H1 (cell line): Measurements from ENCODE around the gene RESP18. TPM values are rescaled to one million over a fixed set of nuclear protein-coding genes. Genes with fewer than 3 reads are reported as not detected.

Experiments used
- CTBP2 ChIP-seq: IDR thresholded peaks from 2 replicates; pipeline ENCODE4 v1.7.0; 2011; ENCODE audit warnings: borderline replicate concordance, mild to moderate bottlenecking, moderate library complexity, mixed read lengths, low read length; ENCODE audit not compliant: insufficient read depth, insufficient read length
- GTF2F1 ChIP-seq: IDR thresholded peaks from 2 replicates; pipeline ENCODE4 v1.6.1; 2012; ENCODE audit warnings: low read depth, low read length, improper control_type of control experiment, borderline replicate concordance
- POLR2AphosphoS5 ChIP-seq: IDR thresholded peaks from 2 replicates; pipeline ENCODE4 v1.6.1; 2011; ENCODE audit warnings: low read depth, low read length
- SRF ChIP-seq: IDR thresholded peaks from 2 replicates; pipeline ENCODE4 v1.6.1; 2011; ENCODE audit warnings: mild to moderate bottlenecking, low read depth, low read length, moderate library complexity
- polyA plus RNA-seq, 7 experiments: library from polyadenylated mRNA; depleted of rRNA in 3 of 7; stranded (reverse) in 5 of 7; unstranded in 2 of 7; fragments of >200 nt in 5 of 7; fragments of 200-250 nt in 2 of 7; gene quantifications; 1 replicate in 5 of 7; 2 replicates in 1 of 7; 4 replicates in 1 of 7; pipeline versions ENCODE4 v1.2.1 to v1.2.3, GENCODE V29; 2011 to 2013; ENCODE audit warnings: missing spikeins in 2 of 7, mixed read lengths in 2 of 7
- total RNA-seq: library from RNA; stranded (reverse); fragmentation: NEBNext Ultra II Directional; extraction: Animal tissue kit (Norgen Biotek cat#: 25700); gene quantifications from 2 replicates; pipeline ENCODE4 v1.2.1, GENCODE V29; 2021
- TF ChIP-seq, protein P1 (sequence below): IDR thresholded peaks from 2 replicates; pipeline ENCODE4 v1.6.1; 2011; ENCODE audit warnings: low read length, improper control_type of control experiment
- TF ChIP-seq, protein P2 (sequence below): IDR thresholded peaks from 2 replicates; pipeline ENCODE4 v1.6.1; 2012; ENCODE audit warnings: inconsistent platforms
- TF ChIP-seq, protein P3 (sequence below): fragments of 300-600 bp; sonication (generic); IDR thresholded peaks from 2 replicates; pipeline ENCODE4 v1.7.1; 2012; ENCODE audit warnings: low read length, moderate library complexity, mild to moderate bottlenecking, inconsistent platforms; ENCODE audit not compliant: insufficient replicate concordance

The RESP18 gene
- total and polyA plus RNA-seq, 2 of the 8 experiments (the other 6 are each of a cell fraction or from before 2014, with no cell fraction given), result not detected

DNA sequence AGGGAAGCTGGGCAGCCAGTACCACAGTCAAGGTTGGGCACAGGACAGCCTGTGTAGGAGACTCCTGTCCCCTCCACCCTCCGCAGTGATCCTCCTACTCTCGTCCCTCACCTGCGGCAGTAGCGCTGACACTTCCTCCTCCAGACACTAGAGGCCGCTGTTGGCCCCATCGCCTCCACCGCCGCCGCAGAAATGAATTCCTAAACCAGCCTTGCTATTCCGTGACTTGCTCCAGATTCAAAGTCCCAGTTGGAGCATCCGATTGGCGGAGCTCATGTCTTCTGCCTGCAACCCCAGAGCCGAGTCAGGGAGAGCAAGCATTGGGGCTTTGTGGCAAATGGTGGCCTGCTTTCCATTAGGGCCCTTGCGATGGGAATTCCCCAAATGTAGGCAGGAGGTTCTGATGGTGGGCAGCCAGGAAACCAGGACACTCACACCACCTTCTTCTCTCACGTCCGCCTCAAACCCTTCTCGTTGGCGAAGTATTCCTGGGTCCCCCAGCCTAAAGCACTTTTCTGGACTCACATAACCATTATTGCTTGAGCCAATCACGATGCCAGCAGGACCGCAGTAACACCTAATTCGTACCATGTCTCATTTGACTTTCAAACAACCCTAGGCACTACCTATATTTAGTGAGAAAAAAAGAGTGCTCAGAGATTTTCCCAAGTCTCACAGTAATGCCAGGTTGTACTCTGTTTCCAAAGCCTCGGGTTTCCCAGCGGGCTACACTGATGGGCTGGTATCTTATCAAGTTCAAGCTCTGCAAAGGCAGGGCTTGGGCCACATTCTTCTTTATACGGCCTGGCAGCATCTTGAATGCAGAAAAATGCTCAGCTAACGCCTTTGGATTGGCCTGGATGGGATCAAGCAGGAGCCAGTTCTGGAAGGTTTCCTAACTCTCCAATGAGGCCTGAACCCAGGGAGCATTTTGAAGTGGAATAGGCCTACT lies 54.6 kb downstream of the RESP18 start (continued):
- TF ChIP-seq, protein P1, sequence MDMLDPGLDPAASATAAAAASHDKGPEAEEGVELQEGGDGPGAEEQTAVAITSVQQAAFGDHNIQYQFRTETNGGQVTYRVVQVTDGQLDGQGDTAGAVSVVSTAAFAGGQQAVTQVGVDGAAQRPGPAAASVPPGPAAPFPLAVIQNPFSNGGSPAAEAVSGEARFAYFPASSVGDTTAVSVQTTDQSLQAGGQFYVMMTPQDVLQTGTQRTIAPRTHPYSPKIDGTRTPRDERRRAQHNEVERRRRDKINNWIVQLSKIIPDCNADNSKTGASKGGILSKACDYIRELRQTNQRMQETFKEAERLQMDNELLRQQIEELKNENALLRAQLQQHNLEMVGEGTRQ, result no peak
- no peak for TF ChIP-seq POLR2AphosphoS5
- TF ChIP-seq CTBP2, result no peak
- TF ChIP-seq GTF2F1, result no peak
- TF ChIP-seq, protein P2, sequence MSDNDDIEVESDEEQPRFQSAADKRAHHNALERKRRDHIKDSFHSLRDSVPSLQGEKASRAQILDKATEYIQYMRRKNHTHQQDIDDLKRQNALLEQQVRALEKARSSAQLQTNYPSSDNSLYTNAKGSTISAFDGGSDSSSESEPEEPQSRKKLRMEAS, result 0 out of 2 replicates have a peak, but pooled peaks have one; percentile 11
- TF ChIP-seq SRF, result no peak
- TF ChIP-seq, protein P3, sequence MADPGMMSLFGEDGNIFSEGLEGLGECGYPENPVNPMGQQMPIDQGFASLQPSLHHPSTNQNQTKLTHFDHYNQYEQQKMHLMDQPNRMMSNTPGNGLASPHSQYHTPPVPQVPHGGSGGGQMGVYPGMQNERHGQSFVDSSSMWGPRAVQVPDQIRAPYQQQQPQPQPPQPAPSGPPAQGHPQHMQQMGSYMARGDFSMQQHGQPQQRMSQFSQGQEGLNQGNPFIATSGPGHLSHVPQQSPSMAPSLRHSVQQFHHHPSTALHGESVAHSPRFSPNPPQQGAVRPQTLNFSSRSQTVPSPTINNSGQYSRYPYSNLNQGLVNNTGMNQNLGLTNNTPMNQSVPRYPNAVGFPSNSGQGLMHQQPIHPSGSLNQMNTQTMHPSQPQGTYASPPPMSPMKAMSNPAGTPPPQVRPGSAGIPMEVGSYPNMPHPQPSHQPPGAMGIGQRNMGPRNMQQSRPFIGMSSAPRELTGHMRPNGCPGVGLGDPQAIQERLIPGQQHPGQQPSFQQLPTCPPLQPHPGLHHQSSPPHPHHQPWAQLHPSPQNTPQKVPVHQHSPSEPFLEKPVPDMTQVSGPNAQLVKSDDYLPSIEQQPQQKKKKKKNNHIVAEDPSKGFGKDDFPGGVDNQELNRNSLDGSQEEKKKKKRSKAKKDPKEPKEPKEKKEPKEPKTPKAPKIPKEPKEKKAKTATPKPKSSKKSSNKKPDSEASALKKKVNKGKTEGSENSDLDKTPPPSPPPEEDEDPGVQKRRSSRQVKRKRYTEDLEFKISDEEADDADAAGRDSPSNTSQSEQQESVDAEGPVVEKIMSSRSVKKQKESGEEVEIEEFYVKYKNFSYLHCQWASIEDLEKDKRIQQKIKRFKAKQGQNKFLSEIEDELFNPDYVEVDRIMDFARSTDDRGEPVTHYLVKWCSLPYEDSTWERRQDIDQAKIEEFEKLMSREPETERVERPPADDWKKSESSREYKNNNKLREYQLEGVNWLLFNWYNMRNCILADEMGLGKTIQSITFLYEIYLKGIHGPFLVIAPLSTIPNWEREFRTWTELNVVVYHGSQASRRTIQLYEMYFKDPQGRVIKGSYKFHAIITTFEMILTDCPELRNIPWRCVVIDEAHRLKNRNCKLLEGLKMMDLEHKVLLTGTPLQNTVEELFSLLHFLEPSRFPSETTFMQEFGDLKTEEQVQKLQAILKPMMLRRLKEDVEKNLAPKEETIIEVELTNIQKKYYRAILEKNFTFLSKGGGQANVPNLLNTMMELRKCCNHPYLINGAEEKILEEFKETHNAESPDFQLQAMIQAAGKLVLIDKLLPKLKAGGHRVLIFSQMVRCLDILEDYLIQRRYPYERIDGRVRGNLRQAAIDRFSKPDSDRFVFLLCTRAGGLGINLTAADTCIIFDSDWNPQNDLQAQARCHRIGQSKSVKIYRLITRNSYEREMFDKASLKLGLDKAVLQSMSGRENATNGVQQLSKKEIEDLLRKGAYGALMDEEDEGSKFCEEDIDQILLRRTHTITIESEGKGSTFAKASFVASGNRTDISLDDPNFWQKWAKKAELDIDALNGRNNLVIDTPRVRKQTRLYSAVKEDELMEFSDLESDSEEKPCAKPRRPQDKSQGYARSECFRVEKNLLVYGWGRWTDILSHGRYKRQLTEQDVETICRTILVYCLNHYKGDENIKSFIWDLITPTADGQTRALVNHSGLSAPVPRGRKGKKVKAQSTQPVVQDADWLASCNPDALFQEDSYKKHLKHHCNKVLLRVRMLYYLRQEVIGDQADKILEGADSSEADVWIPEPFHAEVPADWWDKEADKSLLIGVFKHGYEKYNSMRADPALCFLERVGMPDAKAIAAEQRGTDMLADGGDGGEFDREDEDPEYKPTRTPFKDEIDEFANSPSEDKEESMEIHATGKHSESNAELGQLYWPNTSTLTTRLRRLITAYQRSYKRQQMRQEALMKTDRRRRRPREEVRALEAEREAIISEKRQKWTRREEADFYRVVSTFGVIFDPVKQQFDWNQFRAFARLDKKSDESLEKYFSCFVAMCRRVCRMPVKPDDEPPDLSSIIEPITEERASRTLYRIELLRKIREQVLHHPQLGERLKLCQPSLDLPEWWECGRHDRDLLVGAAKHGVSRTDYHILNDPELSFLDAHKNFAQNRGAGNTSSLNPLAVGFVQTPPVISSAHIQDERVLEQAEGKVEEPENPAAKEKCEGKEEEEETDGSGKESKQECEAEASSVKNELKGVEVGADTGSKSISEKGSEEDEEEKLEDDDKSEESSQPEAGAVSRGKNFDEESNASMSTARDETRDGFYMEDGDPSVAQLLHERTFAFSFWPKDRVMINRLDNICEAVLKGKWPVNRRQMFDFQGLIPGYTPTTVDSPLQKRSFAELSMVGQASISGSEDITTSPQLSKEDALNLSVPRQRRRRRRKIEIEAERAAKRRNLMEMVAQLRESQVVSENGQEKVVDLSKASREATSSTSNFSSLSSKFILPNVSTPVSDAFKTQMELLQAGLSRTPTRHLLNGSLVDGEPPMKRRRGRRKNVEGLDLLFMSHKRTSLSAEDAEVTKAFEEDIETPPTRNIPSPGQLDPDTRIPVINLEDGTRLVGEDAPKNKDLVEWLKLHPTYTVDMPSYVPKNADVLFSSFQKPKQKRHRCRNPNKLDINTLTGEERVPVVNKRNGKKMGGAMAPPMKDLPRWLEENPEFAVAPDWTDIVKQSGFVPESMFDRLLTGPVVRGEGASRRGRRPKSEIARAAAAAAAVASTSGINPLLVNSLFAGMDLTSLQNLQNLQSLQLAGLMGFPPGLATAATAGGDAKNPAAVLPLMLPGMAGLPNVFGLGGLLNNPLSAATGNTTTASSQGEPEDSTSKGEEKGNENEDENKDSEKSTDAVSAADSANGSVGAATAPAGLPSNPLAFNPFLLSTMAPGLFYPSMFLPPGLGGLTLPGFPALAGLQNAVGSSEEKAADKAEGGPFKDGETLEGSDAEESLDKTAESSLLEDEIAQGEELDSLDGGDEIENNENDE, result no peak
